ENCODE measurements around the gene PDK4.

GRCh38 chr7:95632609-95633008, 36.3 kb upstream of the PDK4 start:
- no peak for TF ChIP-seq CTCF (IDR thresholded peaks at IDR 0.05 in 2 of 3, conservative IDR thresholded peaks at IDR 0.05 in 1 of 3; ENCODE audit: control insufficient read depth in 2 of 3, extremely low read depth in 1 of 3, insufficient read depth in 1 of 3, low read depth in 3 of 3, low read length in 3 of 3)
- no peak for TF ChIP-seq TCF12 (IDR thresholded peaks at IDR 0.05; ENCODE audit: low read depth, low read length)
- TF ChIP-seq MTA3 (IDR thresholded peaks at IDR 0.05; ENCODE audit: borderline replicate concordance, low read length): no peak
- TF ChIP-seq GATAD2B (conservative IDR thresholded peaks at IDR 0.05; ENCODE audit: low read depth): no peak
- TF ChIP-seq POLR2A (IDR thresholded peaks at IDR 0.05; ENCODE audit: low read depth, low read length): no peak
- TF ChIP-seq EP300 (IDR thresholded peaks at IDR 0.05; ENCODE audit: borderline replicate concordance in 1 of 2, control insufficient read depth in 1 of 2, low read depth in 2 of 2, low read length in 2 of 2): no peak
- TF ChIP-seq POLR2AphosphoS5 (IDR thresholded peaks at IDR 0.05; ENCODE audit: low read length): no peak
- no peak for TF ChIP-seq CBX5 (IDR thresholded peaks at IDR 0.05; ENCODE audit: low read depth)
- no peak for TF ChIP-seq ZNF274 (IDR thresholded peaks at IDR 0.05; ENCODE audit: insufficient read depth, insufficient read length)
- TF ChIP-seq REST (IDR thresholded peaks at IDR 0.05; ENCODE audit: low read depth, low read length): no peak
- no peak for TF ChIP-seq RAD21 (IDR thresholded peaks at IDR 0.05; ENCODE audit: insufficient read depth, low read depth, low read length)

Measured in GM12878 (cell line).